GM12875 (cell line): ENCODE results near the gene ATP13A3.

Experiments used
- H3K4me3 ChIP-seq: one replicate; pipeline ENCODE4 v1.5.1; 2011; ENCODE audit warnings: low read depth, low read length, control low read depth
- CTCF ChIP-seq: IDR thresholded peaks from 2 replicates; pipeline ENCODE4 v1.5.1; 2011; ENCODE audit warnings: low read depth, mild to moderate bottlenecking, control low read depth, inconsistent platforms, low read length, moderate library complexity, borderline replicate concordance; ENCODE audit not compliant: insufficient read depth

The ATP13A3 gene

GRCh38 chr3:194386648-194387047 lies 100.2 kb downstream of the ATP13A3 start:
- no peak for TF ChIP-seq CTCF
- no peak overlapping the region for H3K4me3 ChIP-seq

DNA sequence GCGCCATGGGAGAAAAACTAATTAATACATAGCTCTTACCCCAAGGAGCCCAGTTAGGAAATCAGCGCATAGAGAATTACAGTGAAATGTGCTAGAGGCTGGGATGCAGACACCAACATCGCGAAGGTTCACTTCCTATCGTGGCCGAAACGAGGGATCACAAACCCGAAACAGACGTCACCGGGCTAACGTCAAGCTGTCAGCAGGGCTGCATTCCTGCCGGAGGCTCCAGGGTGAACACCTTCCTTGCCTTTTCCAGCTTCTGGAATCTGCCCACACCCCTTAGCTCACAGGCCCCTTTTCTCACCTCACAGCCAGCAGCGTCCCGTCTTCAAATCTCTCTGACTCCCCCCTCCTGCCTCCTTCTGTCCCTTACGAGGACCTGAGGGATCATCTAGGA lies 100.7 kb downstream of the ATP13A3 start:
- TF ChIP-seq CTCF: no peak
- H3K4me3 ChIP-seq: no peak overlapping the region

GRCh38 chr3:194384569-194385001 lies 102.2 kb downstream of the ATP13A3 start:
- no peak overlapping the region for H3K4me3 ChIP-seq
- no peak for TF ChIP-seq CTCF

GRCh38 chr3:194384156-194384555 lies 102.6 kb downstream of the ATP13A3 start:
- no peak for TF ChIP-seq CTCF
- no peak overlapping the region for H3K4me3 ChIP-seq

- no peak overlapping the region for H3K4me3 ChIP-seq
- no peak for TF ChIP-seq CTCF
These were observed 103.4 kb downstream of the ATP13A3 start for GRCh38 chr3:194383276-194383940.

DNA sequence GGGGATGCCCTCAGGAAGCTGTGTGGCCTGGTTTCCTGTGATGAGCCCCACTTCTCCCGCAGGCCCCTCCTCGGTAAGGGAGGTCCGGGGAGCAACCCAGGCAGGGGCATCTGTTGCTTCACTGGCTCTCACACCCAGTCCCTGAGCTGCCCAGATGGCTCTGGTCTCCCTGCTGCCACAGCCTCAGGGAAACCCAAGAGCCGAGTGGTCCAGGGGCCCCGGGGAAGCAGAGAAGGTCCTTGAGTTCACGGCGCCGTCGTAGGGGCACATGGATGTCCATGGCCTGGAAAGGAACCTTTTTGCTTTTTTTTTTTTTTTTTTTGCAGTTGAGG lies 103.9 kb downstream of the ATP13A3 start:
- no peak for TF ChIP-seq CTCF
- H3K4me3 ChIP-seq: no peak overlapping the region

DNA sequence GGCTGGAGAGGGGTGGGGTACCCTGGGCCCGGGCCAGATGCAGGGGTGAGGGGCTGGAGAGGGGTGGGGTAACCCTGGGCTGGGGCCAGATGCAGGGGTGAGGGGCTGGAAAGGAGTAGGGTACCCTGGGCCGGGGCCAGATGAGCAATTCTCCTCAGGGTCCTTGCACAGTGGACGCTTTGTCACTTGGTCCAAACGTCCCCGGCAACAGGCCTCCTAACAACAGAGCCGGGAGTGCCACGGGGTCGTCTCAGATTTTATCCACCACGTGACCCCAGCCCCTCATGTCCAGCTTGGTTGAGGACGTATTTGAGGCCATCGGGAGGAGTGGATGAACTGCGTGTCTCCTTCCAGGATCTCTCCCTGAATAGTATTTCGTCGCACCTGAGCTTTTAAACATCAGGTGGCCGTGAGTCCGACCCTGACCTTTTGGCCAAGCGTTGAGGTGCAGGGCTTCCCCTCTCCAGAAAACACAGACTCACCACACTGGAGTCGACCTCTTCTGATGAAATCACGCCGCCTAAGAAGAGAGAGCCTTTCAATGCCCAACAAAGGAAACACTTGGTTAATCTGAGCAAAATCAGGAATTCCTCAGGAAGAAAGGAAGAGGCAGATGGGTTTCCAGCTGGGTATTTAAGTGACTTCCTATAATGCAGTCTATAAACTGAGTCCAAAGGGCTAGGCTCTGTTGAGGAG lies 104.5 kb downstream of the ATP13A3 start:
- TF ChIP-seq CTCF: no peak
- no peak overlapping the region for H3K4me3 ChIP-seq
